Naive thymus-derived CD4-positive, alpha-beta T cell (primary cell): ENCODE results near the gene SECISBP2. TPM values are rescaled to one million over a fixed set of nuclear protein-coding genes. Genes with fewer than 3 reads are reported as not detected.
A peak's percentile ranks its signal among the peaks of the same experiment; 100 is the strongest.
"Not testable (repeated sequence)": the region's sequence is repeated elsewhere in the genome, so short reads cannot be mapped to it uniquely, and the experiment has no call there.

ENCODE experiments used
- ATAC-seq: fragments of 150-1000 bp; cut with Tn5 transposase; 2 replicates; pipeline ENCODE4 v1.10.0; 2021; ENCODE audit warnings: mild to moderate bottlenecking, moderate library complexity
- CTCF ChIA-PET: fragments of 350-600 bp; sonication (Branson Sonifier 250); formaldehyde crosslinking; loops from one replicate; lab custom pipeline; 2021; ENCODE audit warnings: antibody characterized with exemption; lab: Charles Lee
- POLR2A ChIA-PET: fragments of 350-600 bp; sonication (Branson Sonifier 250); formaldehyde crosslinking; loops from one replicate; lab custom pipeline; 2021; ENCODE audit warnings: antibody characterized with exemption, inconsistent platforms; lab: Charles Lee
- DNase-seq, 9 donors: peaks; one replicate each; pipeline versions ENCODE4 v3.0.0 to v3.0.0-alpha.2; 2020 to 2022; ENCODE audit warnings: mixed read lengths in 1 of 9
- H3K27ac ChIP-seq: one replicate; pipeline ENCODE4 v1.7.0; 2013; ENCODE audit warnings: mild to moderate bottlenecking, low read depth, low read length, moderate library complexity
- H3K27me3 ChIP-seq, 2 donors: one replicate each; pipeline ENCODE4 v1.7.0; 2013; ENCODE audit warnings: low read length in 2 of 2, mild to moderate bottlenecking in 2 of 2, moderate library complexity in 2 of 2; ENCODE audit not compliant: control insufficient read depth in 2 of 2, insufficient read depth in 2 of 2
- H3K36me3 ChIP-seq, 3 experiments: 1 replicate in 2 of 3; 2 replicates in 1 of 3; pipeline ENCODE4 v1.7.0; 2013; ENCODE audit warnings: low read length in 3 of 3, mild to moderate bottlenecking in 3 of 3, moderate library complexity in 1 of 3; ENCODE audit not compliant: insufficient read depth in 3 of 3, control insufficient read depth in 2 of 3
- H3K4me1 ChIP-seq, 2 donors: one replicate each; pipeline ENCODE4 v1.7.0; 2013; ENCODE audit warnings: low read length in 2 of 2, mild to moderate bottlenecking in 2 of 2, moderate library complexity in 1 of 2; ENCODE audit not compliant: control insufficient read depth in 2 of 2, insufficient read depth in 2 of 2
- H3K4me3 ChIP-seq: 2 replicates; pipeline ENCODE4 v1.7.0; 2013; ENCODE audit warnings: mild to moderate bottlenecking, low read length
- H3K9me3 ChIP-seq, 3 experiments: 1 replicate in 2 of 3; 2 replicates in 1 of 3; pipeline ENCODE4 v1.7.0; 2013; ENCODE audit warnings: low read length in 3 of 3; ENCODE audit not compliant: control insufficient read depth in 2 of 3
- H3K27ac Mint-ChIP-seq, 9 donors: one replicate each; pipeline ENCODE4 v1.8.0; 2020 to 2022; ENCODE audit warnings: mixed read lengths in 9 of 9, mild to moderate bottlenecking in 8 of 9, moderate library complexity in 5 of 9, inconsistent platforms in 2 of 9
- H3K27me3 Mint-ChIP-seq, 5 donors: one replicate each; pipeline ENCODE4 v1.8.0; 2021 to 2022; ENCODE audit warnings: mixed read lengths in 5 of 5, mild to moderate bottlenecking in 1 of 5
- H3K36me3 Mint-ChIP-seq, 5 donors: one replicate each; pipeline ENCODE4 v1.8.0; 2020 to 2022; ENCODE audit warnings: mixed read lengths in 5 of 5, mild to moderate bottlenecking in 3 of 5, inconsistent platforms in 1 of 5
- H3K4me1 Mint-ChIP-seq, 7 donors: one replicate each; pipeline ENCODE4 v1.8.0; 2020 to 2022; ENCODE audit warnings: mixed read lengths in 7 of 7, mild to moderate bottlenecking in 3 of 7, inconsistent platforms in 1 of 7
- H3K4me3 Mint-ChIP-seq, 10 donors: one replicate each; pipeline ENCODE4 v1.8.0; 2020 to 2022; ENCODE audit warnings: mild to moderate bottlenecking in 10 of 10, mixed read lengths in 10 of 10, moderate library complexity in 6 of 10, inconsistent platforms in 2 of 10
- H3K9me3 Mint-ChIP-seq, 11 donors: one replicate each; pipeline ENCODE4 v1.8.0; 2020 to 2022; ENCODE audit warnings: mixed read lengths in 11 of 11, mild to moderate bottlenecking in 4 of 11, inconsistent platforms in 1 of 11, moderate library complexity in 1 of 11
- intact Hi-C, 2 donors: fragments of 100-400 bp; cut with micrococcal nuclease; formaldehyde crosslinking; loops; one replicate each; pipeline ENCODE4 v1.15.1; 2023
- polyA plus RNA-seq, 2 donors: library from polyadenylated mRNA; unstranded; fragments of 300-500 nt; fragmentation: Illumina TruSeq; gene quantifications; one replicate each; pipeline ENCODE4 v1.2.3, GENCODE V29; 2021
- total RNA-seq, 6 experiments: library from RNA in 5 of 6; stranded (reverse) in 5 of 6; gene quantifications; 1 replicate in 5 of 6; 2 replicates in 1 of 6; pipeline ENCODE4 v1.2.3 and lab custom pipeline; 2021 to 2026

Gene SECISBP2
- total and polyA plus RNA-seq, 7 experiments from 2014 or later, result 20.1 to 130 (median 100) TPM

DNA sequence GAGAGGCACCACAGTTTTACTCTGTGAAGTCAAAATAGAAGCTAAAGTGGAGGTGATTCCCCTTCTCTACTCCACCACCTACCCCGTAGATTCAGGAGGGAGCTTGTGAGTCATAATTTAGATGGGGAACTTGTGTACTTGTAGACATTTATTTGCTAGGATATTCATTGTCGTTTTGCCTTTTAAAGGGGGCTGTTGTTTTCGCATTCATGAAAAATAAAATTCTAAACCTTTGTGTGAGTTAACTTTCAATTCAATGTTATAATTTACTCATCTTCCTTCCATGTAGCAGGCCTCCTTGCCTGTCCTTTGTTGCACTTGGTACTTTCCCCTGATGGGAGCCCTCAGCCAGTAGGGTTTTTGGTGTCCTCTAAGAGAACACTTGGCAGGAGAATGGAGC, 22.0 kb downstream of the SECISBP2 start:
- H3K27ac Mint-ChIP-seq, result peak overlapping the region in 4 of 9 donors; percentile 23 to 51 (median 36)
- Histone ChIP-seq H3K4me1 (no peaks in the 10 kb centered on the region), H3K36me3 (peaks cover 42 to 90% (median 49%) of the 10 kb centered on the region in 3 experiments), H3K4me3 (no peak overlapping the region), H3K27ac (no peak overlapping the region), H3K9me3 (no peaks in the 10 kb centered on the region), H3K27me3 (no peaks in the 10 kb centered on the region)
- no peaks in the 10 kb centered on the region for H3K27me3 Mint-ChIP-seq
- intact Hi-C loops, result loop anchor here in 1 of 2 donors (2.0 kb wide), 1 partner anchor 14 kb away; no protein-coding TSS in a partner anchor
- H3K4me3 Mint-ChIP-seq, result no peak overlapping the region
- DNase-seq (no peak), ATAC-seq (no peak)
- H3K4me1 Mint-ChIP-seq, result peaks cover 8 to 27% (median 21%) of the 10 kb centered on the region in 7 donors
- ChIA-PET POLR2A (no interaction called here), CTCF (interaction anchor here (0.5 kb wide), 1 partner anchor 325 kb away, joined by 4 read pairs; no protein-coding TSS in a partner anchor)
- H3K36me3 Mint-ChIP-seq, result peaks cover 20 to 81% (median 60%) of the 10 kb centered on the region in 5 donors
- H3K9me3 Mint-ChIP-seq, result peaks cover 0 to 2% (median 0%) of the 10 kb centered on the region in 11 donors

DNA sequence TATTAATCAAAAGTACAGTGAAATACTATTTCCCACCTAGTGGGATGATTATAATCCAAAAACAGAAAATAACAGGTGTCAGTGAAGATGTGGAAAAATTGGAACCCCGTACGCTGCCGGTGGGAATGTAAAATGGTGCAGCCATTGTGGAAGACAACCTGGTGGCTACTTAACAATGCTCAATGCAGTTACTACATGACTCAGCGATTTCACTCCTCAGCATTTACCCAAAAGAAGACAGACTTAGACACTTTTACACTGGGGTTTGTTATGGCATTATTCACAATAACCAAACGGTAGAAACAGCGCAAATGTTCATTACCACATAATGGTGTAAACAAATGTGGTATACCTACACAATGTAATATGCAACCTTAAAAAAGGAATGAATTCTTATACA, 23.9 kb downstream of the SECISBP2 start:
- H3K4me1 ChIP-seq, result no peaks in the 10 kb centered on the region
- intact Hi-C loops, result no loop called here
- Mint-ChIP-seq H3K4me3 (no peak overlapping the region), H3K4me1 (peaks cover 8 to 29% (median 21%) of the 10 kb centered on the region in 7 donors), H3K9me3 (peaks cover 0 to 2% (median 0%) of the 10 kb centered on the region in 11 donors), H3K27me3 (no peaks in the 10 kb centered on the region), H3K27ac (peak overlapping the region in 1 of 9 donors; percentile 50), H3K36me3 (peaks cover 29 to 88% (median 76%) of the 10 kb centered on the region in 5 donors)
- H3K9me3 ChIP-seq, result no peaks in the 10 kb centered on the region
- peaks cover 44 to 96% (median 45%) of the 10 kb centered on the region in 3 experiments for H3K36me3 ChIP-seq
- ATAC-seq (no peak), DNase-seq (no peak)
- ChIA-PET POLR2A (interaction anchor here (0.8 kb wide), 1 partner anchor 17 kb away, joined by 3 read pairs; no protein-coding TSS in a partner anchor), CTCF (no interaction called here)
- H3K27me3 ChIP-seq, result no peaks in the 10 kb centered on the region
- no peak overlapping the region for H3K4me3 ChIP-seq
- H3K27ac ChIP-seq, result no peak overlapping the region

DNA sequence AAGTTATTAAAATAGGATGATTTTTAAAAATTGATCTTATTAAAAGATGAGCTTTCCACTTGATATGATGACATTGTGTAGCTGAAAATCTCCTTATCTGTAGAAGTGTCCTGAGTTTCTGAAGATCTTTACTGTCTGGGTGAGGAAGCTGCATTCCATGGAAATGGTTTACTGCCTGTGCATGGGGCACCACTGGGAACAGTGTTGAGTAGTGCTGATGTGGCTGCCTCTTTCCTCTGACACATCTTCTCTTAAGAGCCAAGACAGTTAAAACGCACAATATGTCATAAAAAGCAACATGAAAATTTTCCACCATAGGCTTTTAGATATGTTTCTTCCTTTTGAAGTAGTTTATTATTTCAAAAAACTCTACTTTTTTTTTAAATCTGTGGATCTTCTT, 24.6 kb downstream of the SECISBP2 start:
- DNase-seq (no peak), ATAC-seq (no peak)
- Histone ChIP-seq H3K36me3 (peaks cover 37 to 96% (median 38%) of the 10 kb centered on the region in 3 experiments), H3K4me1 (no peaks in the 10 kb centered on the region), H3K27ac (no peak overlapping the region), H3K27me3 (no peaks in the 10 kb centered on the region), H3K9me3 (no peaks in the 10 kb centered on the region), H3K4me3 (no peak overlapping the region)
- peaks cover 0 to 2% (median 0%) of the 10 kb centered on the region in 11 donors for H3K9me3 Mint-ChIP-seq
- intact Hi-C loops, result no loop called here
- peak overlapping the region in 2 of 9 donors; percentile 69 to 77 for H3K27ac Mint-ChIP-seq
- no peak overlapping the region for H3K4me3 Mint-ChIP-seq
- H3K27me3 Mint-ChIP-seq, result no peaks in the 10 kb centered on the region
- ChIA-PET CTCF (no interaction called here), POLR2A (interaction anchor here (0.8 kb wide), 1 partner anchor 18 kb away, joined by 3 read pairs; no protein-coding TSS in a partner anchor)
- peaks cover 4 to 29% (median 17%) of the 10 kb centered on the region in 7 donors for H3K4me1 Mint-ChIP-seq
- H3K36me3 Mint-ChIP-seq, result peaks cover 29 to 85% (median 70%) of the 10 kb centered on the region in 5 donors

DNA sequence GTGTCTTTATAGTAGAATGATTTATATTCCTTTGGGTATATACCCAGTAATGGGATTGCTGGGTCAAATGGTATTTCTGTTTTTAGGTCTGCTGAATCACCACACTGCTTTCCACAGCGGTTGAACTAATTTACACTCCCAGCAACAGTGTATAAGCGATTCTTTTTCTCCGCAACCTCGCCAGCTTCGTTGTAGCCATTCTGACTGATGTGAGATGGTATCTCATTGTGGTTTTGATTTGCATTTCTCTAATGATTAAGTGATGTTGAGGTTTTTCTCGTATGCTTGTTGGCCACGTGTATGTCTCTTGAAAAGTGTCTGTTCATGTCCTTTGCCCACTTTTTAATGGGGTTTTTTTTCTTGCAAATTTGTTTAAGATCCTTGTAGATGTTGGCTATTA, 25.5 kb downstream of the SECISBP2 start:
- H3K27me3 ChIP-seq, H3K9me3 Mint-ChIP-seq, H3K27ac ChIP-seq, POLR2A ChIA-PET, H3K4me3 Mint-ChIP-seq, H3K4me3 ChIP-seq, intact Hi-C loops, H3K27me3 Mint-ChIP-seq, H3K9me3 ChIP-seq, ATAC-seq, DNase-seq, H3K4me1 ChIP-seq: not testable (repeated sequence)
- Mint-ChIP-seq H3K4me1 (peaks cover 4 to 32% (median 12%) of the 10 kb centered on the region in 7 donors), H3K27ac (peak overlapping the region in 1 of 9 donors; percentile 32), H3K36me3 (peaks cover 33 to 85% (median 72%) of the 10 kb centered on the region in 5 donors)
- CTCF ChIA-PET, result interaction anchor here (0.7 kb wide), 1 partner anchor 212 kb away, joined by 3 read pairs; no protein-coding TSS in a partner anchor
- peaks cover 36 to 96% (median 37%) of the 10 kb centered on the region in 3 experiments for H3K36me3 ChIP-seq

DNA sequence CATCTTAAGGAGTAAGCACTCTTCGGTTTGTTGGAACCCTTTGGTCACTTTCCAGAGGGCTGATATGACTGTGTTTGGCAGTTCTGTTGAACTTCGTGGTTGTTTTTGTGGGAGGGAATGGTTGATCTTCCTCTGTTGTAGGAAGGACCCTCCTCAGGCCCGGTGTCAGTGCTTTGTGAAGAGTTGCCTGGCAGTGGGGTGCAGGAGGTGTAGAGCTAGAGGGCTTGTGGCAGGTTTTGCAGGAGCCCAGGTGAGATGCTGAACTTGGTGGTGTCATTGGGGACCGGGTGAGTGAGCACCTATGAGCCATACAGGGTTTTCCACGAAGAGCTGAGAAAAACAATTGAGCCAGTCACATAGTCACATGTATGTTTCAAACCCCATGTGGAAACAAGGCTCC, 27.2 kb downstream of the SECISBP2 start:
- peaks cover 36 to 97% (median 81%) of the 10 kb centered on the region in 5 donors for H3K36me3 Mint-ChIP-seq
- H3K4me1 ChIP-seq, result no peaks in the 10 kb centered on the region
- no peaks in the 10 kb centered on the region for H3K27me3 Mint-ChIP-seq
- no peaks in the 10 kb centered on the region for H3K27me3 ChIP-seq
- no peak overlapping the region for H3K27ac ChIP-seq
- peaks cover 6 to 29% (median 12%) of the 10 kb centered on the region in 7 donors for H3K4me1 Mint-ChIP-seq
- peak overlapping the region in 6 of 9 donors; percentile 35 to 68 (median 53) for H3K27ac Mint-ChIP-seq
- H3K9me3 Mint-ChIP-seq, result peaks cover 0 to 2% (median 0%) of the 10 kb centered on the region in 11 donors
- ChIA-PET POLR2A (interaction anchor here (0.9 kb wide), 1 partner anchor 21 kb away, joined by 3 read pairs; no protein-coding TSS in a partner anchor), CTCF (no interaction called here)
- H3K9me3 ChIP-seq, result no peaks in the 10 kb centered on the region
- no peak overlapping the region for H3K4me3 ChIP-seq
- H3K4me3 Mint-ChIP-seq, result no peak overlapping the region
- peaks cover 37 to 98% (median 41%) of the 10 kb centered on the region in 3 experiments for H3K36me3 ChIP-seq
- intact Hi-C loops, result no loop called here
- DNase-seq (no peak), ATAC-seq (no peak)

DNA sequence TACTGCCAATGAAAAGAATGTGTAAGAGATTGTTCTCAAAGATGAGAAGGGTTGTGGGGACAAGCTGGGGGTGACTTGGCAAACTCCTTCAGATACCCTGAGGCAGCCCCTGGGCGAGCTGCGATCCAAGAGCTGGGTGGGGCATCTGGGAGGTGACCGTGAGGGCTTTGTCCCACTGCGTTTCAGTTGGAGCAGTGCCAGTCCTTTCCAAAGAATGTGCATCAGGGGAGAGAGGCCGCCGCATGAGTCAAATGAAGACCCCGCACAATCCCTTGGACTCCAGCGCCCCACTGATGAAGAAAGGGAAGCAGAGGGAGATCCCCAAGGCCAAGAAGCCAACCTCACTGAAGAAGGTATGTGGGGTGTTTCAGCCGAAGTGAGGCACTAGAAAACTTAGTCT, 28.4 kb downstream of the SECISBP2 start:
- POLR2A ChIA-PET, result interaction anchor here (2.3 kb wide), 1 partner anchor 11 kb away, joined by 10 read pairs; no protein-coding TSS in a partner anchor
- H3K4me3 ChIP-seq, result no peak overlapping the region
- peaks cover 34 to 93% (median 70%) of the 10 kb centered on the region in 5 donors for H3K36me3 Mint-ChIP-seq
- H3K27me3 ChIP-seq, result no peaks in the 10 kb centered on the region
- intact Hi-C loops, result no loop called here
- no peak overlapping the region for H3K4me3 Mint-ChIP-seq
- H3K4me1 Mint-ChIP-seq, result peaks cover 15 to 36% (median 20%) of the 10 kb centered on the region in 7 donors
- peaks cover 40 to 98% (median 41%) of the 10 kb centered on the region in 3 experiments for H3K36me3 ChIP-seq
- peak overlapping the region in 3 of 9 donors; percentile 48 to 65 (median 59) for H3K27ac Mint-ChIP-seq
- no peak overlapping the region for H3K27ac ChIP-seq
- peaks cover 0 to 2% (median 0%) of the 10 kb centered on the region in 11 donors for H3K9me3 Mint-ChIP-seq
- DNase-seq (no peak), ATAC-seq (no peak)
- no peaks in the 10 kb centered on the region for H3K4me1 ChIP-seq
- no peaks in the 10 kb centered on the region for H3K27me3 Mint-ChIP-seq
- CTCF ChIA-PET, result no interaction called here
- no peaks in the 10 kb centered on the region for H3K9me3 ChIP-seq
